Measurements from ENCODE around the gene LAMP5.

GRCh38 chr20:9476637-9477036 lies 37.8 kb upstream of the LAMP5 start:
- no peak for TF ChIP-seq SUZ12 (IDR thresholded peaks at IDR 0.05)
- TF ChIP-seq LEF1 (IDR thresholded peaks at IDR 0.05; ENCODE audit: borderline replicate concordance), result no peak
- no peak for TF ChIP-seq NFRKB (IDR thresholded peaks at IDR 0.05)
- TF ChIP-seq, protein P1, sequence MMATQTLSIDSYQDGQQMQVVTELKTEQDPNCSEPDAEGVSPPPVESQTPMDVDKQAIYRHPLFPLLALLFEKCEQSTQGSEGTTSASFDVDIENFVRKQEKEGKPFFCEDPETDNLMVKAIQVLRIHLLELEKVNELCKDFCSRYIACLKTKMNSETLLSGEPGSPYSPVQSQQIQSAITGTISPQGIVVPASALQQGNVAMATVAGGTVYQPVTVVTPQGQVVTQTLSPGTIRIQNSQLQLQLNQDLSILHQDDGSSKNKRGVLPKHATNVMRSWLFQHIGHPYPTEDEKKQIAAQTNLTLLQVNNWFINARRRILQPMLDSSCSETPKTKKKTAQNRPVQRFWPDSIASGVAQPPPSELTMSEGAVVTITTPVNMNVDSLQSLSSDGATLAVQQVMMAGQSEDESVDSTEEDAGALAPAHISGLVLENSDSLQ (IDR thresholded peaks at IDR 0.05), result no peak
- no peak for TF ChIP-seq SP1 (IDR thresholded peaks at IDR 0.05)
- no peak for TF ChIP-seq ELF4 (IDR thresholded peaks at IDR 0.05)
- no peak for TF ChIP-seq TARDBP (IDR thresholded peaks at IDR 0.05)
- no peak for TF ChIP-seq BHLHE40 (IDR thresholded peaks at IDR 0.05; ENCODE audit: borderline replicate concordance)
- TF ChIP-seq FOXK2 (IDR thresholded peaks at IDR 0.05), result no peak

Data from HEK293T (cell line).